HEK293T (cell line): Measurements from ENCODE around the gene ACBD5.

Experiments
- ARNT ChIP-seq: fragments of 450-650 bp; IDR thresholded peaks from 2 replicates; pipeline ENCODE4 v1.6.1; 2017; ENCODE audit warnings: mild to moderate bottlenecking
- CTBP1 ChIP-seq: fragments of 450-650 bp; IDR thresholded peaks from 2 replicates; pipeline ENCODE4 v1.6.1; 2016; ENCODE audit warnings: borderline replicate concordance
- ELF4 ChIP-seq: fragments of 450-650 bp; IDR thresholded peaks from 2 replicates; pipeline ENCODE4 v1.6.1; 2017; ENCODE audit warnings: antibody characterized with exemption
- FOXK2 ChIP-seq: fragments of 450-650 bp; IDR thresholded peaks from 2 replicates; pipeline ENCODE4 v1.6.1; 2016; ENCODE audit warnings: mild to moderate bottlenecking
- NFRKB ChIP-seq: fragments of 450-650 bp; IDR thresholded peaks from 2 replicates; pipeline ENCODE4 v1.6.1; 2016; ENCODE audit warnings: mild to moderate bottlenecking, moderate library complexity
- SUZ12 ChIP-seq: fragments of 450-650 bp; IDR thresholded peaks from 2 replicates; pipeline ENCODE4 v1.6.1; 2016; ENCODE audit warnings: mild to moderate bottlenecking
- TARDBP ChIP-seq: fragments of 450-650 bp; IDR thresholded peaks from 2 replicates; pipeline ENCODE4 v1.6.1; 2016

- no peak for TF ChIP-seq CTBP1
- no peak for TF ChIP-seq NFRKB
- no peak for TF ChIP-seq ARNT
- no peak for TF ChIP-seq ELF4
- no peak for TF ChIP-seq TARDBP
- TF ChIP-seq SUZ12, result no peak
- TF ChIP-seq FOXK2, result no peak
Observed at GRCh38 chr10:27192284-27192683, 48.3 kb downstream of the ACBD5 start.
